MM.1S (cell line): ENCODE results near the gene MRPL45.

ENCODE experiments used
- EZH2phosphoT487 ChIP-seq: fragments of 300-600 bp; sonication (generic); IDR thresholded peaks from 2 replicates; pipeline ENCODE4 v1.6.1; 2018; ENCODE audit warnings: antibody characterized with exemption, low read length
- TF ChIP-seq, protein P1 (sequence below): fragments of 300-600 bp; sonication (generic); IDR thresholded peaks from 2 replicates; pipeline ENCODE4 v1.5.1; 2016; ENCODE audit warnings: antibody characterized with exemption, low read length, mixed read lengths

DNA sequence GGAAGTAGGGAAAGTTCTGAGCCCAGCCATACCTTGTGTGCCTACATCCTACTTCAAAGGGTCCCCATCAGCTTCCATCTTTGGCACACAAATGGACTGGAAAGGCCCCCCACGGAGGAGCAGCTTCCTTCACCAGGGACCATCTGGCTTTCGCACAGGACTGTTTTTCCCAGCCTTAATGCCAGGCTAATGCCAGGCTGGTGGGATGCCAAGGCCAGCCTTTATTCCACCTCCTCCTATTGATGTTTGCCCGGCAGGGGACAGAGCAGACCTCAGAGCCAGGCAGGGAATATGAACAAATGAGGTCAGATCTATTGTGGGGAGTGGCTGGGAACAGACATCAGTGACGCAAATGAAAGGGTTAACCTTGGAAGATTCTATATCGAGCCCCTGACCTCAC, 41.1 kb downstream of the MRPL45 start:
- no peak for TF ChIP-seq EZH2phosphoT487
- TF ChIP-seq, protein P1, sequence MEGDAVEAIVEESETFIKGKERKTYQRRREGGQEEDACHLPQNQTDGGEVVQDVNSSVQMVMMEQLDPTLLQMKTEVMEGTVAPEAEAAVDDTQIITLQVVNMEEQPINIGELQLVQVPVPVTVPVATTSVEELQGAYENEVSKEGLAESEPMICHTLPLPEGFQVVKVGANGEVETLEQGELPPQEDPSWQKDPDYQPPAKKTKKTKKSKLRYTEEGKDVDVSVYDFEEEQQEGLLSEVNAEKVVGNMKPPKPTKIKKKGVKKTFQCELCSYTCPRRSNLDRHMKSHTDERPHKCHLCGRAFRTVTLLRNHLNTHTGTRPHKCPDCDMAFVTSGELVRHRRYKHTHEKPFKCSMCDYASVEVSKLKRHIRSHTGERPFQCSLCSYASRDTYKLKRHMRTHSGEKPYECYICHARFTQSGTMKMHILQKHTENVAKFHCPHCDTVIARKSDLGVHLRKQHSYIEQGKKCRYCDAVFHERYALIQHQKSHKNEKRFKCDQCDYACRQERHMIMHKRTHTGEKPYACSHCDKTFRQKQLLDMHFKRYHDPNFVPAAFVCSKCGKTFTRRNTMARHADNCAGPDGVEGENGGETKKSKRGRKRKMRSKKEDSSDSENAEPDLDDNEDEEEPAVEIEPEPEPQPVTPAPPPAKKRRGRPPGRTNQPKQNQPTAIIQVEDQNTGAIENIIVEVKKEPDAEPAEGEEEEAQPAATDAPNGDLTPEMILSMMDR: no peak
